ENCODE measurements around the gene MAGI1. TPM values are rescaled to one million over a fixed set of nuclear protein-coding genes. Genes with fewer than 3 reads are reported as not detected.

MAGI1 gene
- 10 to 100 TPM; 49.5 to 72.1 (median 67.6) TPM for total RNA-seq

DNA sequence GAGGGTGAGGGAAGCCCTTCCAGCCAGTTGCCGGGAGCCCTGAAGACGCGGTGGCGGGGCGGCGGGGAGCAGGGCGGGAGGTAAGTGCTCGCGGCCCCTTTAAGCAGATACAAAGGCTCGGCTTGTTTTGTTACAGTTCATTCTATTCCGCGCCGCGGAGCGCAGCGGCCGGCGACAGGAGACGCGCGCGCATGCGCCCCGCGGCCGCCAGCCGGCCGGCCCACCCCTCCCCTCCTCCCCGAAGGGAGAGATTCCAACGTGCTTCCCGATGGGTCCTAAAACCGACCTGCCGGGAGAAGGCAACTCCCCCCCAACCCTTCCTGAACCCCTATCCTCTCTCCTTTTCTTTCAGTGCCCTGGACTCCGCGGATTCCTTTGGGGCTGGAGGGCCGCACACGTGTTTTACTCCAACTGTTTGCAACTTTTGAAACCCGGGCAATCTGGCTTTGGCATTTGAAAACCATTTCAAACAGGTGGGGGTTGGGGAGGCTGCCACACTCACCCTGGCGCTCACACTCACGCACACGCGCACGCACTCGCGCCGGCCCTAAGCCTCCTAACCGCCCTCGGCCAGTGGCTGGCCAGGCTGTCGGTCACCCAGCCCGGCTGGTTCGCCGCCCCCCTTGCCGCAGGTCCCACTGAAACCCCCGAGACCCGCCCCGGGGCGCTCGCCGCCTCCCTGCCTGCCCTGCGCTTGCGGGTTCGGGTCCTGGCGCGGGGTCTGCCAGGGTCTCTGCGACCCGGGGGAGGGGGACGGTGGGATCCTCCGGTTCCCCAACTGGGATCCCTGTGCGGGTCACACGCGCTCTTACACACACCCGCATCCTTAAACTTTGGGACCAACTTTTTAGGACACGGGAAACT is at the start of gene MAGI1:
Gene MAGI1 (minus strand): TSS at position 193 of the 864 bp plus-strand sequence. CDS start 610 bp downstream, outside the sequence.
- Histone ChIP-seq H3K27me3 (no peaks in the 10 kb centered on the region), H3K4me1 (no peaks in the 10 kb centered on the region), H3K9me3 (no peaks in the 10 kb centered on the region), H3K36me3 (no peaks in the 10 kb centered on the region), H3K27ac (peak within 1 kb of the TSS; percentile 67 to 91 (median 83)), H3K4me3 (peak within 1 kb of the TSS; percentile 41 to 87 (median 62))
- DNase-seq: peak; percentile 17 to 91 (median 90)
- TF ChIP-seq, protein P1, sequence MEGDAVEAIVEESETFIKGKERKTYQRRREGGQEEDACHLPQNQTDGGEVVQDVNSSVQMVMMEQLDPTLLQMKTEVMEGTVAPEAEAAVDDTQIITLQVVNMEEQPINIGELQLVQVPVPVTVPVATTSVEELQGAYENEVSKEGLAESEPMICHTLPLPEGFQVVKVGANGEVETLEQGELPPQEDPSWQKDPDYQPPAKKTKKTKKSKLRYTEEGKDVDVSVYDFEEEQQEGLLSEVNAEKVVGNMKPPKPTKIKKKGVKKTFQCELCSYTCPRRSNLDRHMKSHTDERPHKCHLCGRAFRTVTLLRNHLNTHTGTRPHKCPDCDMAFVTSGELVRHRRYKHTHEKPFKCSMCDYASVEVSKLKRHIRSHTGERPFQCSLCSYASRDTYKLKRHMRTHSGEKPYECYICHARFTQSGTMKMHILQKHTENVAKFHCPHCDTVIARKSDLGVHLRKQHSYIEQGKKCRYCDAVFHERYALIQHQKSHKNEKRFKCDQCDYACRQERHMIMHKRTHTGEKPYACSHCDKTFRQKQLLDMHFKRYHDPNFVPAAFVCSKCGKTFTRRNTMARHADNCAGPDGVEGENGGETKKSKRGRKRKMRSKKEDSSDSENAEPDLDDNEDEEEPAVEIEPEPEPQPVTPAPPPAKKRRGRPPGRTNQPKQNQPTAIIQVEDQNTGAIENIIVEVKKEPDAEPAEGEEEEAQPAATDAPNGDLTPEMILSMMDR (IDR thresholded peaks at IDR 0.05): peak in 1 of 6 experiments; percentile 17
- peak; percentile 58 to 77 for TF ChIP-seq POLR2A (IDR thresholded peaks at IDR 0.05)

DNA sequence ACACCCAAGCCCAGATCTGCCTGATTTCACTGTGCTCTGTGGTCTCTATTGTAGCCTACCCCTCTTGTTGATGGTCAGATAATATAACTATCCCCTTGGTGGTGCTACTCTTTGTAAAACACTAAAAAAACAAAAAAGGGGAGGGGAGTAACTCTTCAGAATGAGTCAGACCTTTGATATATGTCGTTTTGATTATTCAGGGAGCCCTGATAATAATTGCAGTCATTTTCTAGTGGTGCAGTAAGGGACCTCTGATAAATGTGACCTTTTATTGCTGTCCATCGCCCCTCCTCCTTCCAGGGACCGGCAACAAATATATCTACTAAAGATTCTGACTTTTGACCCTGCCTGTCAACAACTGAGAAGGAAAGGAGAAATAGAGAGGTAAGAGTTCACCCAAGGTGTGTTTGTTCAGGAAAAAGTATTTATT is 45.1 kb upstream of the MAGI1 start:
- Histone ChIP-seq H3K27ac (peak overlapping the region in 1 of 4 donors; percentile 23), H3K4me1 (no peaks in the 10 kb centered on the region), H3K9me3 (no peaks in the 10 kb centered on the region), H3K36me3 (no peaks in the 10 kb centered on the region), H3K27me3 (no peaks in the 10 kb centered on the region), H3K4me3 (no peak overlapping the region)
- TF ChIP-seq POLR2A (IDR thresholded peaks at IDR 0.05): no peak
- TF ChIP-seq, protein P1 (IDR thresholded peaks at IDR 0.05): peak in 2 of 6 experiments; percentile 9
- DNase-seq: peak in 1 of 3 donors; percentile 51

DNA sequence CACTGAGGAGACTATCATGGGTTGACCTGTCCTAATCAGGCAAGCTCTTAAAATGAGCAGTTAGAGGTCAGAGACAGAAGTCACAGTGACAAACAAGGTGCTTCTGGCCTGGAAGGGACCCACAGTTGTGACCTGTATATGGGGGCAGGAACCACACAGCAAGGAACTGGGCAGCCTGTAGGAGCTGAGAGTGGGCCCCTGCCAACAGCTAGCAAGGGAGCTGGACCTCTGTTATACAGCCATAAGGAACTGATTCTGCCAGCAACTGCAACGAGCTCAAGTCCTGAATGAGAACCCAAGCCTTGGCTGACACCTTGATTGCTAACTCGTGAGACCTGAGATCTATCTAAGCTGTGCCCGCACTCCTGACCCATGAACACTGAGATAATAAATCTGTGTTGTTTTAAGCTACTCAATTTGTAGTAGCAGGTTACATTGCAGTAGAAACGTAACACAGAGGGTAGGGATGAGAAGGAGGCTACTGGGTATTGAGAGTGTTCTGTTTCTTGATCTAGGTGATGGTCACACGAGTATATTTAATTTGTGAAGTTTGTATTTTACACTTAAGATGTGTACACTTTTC is 44.5 kb upstream of the MAGI1 start:
- Histone ChIP-seq H3K9me3 (no peaks in the 10 kb centered on the region), H3K27me3 (no peaks in the 10 kb centered on the region), H3K36me3 (no peaks in the 10 kb centered on the region), H3K4me1 (no peaks in the 10 kb centered on the region), H3K4me3 (no peak overlapping the region), H3K27ac (peak overlapping the region in 1 of 4 donors; percentile 23)
- TF ChIP-seq POLR2A (IDR thresholded peaks at IDR 0.05): no peak
- TF ChIP-seq, protein P1 (IDR thresholded peaks at IDR 0.05): no peak
- no peak for DNase-seq

DNA sequence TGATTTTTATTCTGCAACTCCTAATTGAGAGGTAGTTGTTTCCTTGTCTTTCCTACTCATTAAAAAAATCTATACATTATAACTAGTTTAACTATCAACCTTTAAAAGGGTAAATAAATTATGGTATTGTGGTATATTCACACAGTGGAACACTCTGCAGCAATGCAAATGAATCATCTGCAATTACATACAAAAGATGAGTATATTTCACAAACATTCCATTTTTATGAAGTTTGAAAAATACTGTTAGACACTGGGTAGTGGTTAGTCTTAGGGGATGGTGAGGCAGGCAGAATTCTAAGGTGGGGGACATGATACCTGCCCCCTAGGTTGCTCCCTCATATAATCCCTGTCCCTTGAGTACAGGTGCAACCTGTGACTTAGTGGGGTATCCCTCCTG is 44.0 kb upstream of the MAGI1 start:
- no peaks in the 10 kb centered on the region for H3K36me3 ChIP-seq
- H3K27ac ChIP-seq: no peak overlapping the region
- no peak for DNase-seq
- no peaks in the 10 kb centered on the region for H3K27me3 ChIP-seq
- H3K4me1 ChIP-seq: no peaks in the 10 kb centered on the region
- TF ChIP-seq POLR2A (IDR thresholded peaks at IDR 0.05): no peak
- TF ChIP-seq, protein P1 (IDR thresholded peaks at IDR 0.05): no peak
- no peaks in the 10 kb centered on the region for H3K9me3 ChIP-seq
- no peak overlapping the region for H3K4me3 ChIP-seq

DNA sequence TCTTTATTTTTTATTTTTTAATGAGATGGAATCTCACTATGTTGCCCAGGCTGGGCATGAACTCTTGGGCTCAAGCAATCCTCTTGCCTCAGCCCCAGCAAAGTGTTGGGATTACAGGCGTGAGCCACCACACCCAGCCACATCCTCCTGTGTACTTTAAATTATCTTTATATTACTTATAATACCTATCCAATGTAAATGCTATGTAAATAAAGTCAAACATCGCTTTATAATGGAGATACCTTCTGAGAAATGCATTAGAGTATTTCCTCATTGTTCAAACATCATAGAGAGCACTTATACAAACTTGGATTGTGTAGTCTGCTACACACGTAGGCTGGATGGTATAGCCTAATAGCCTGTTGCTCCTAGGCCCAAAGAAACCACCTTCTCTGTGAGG is 41.4 kb upstream of the MAGI1 start:
- H3K36me3 ChIP-seq: no peaks in the 10 kb centered on the region
- H3K9me3 ChIP-seq: no peaks in the 10 kb centered on the region
- no peak for DNase-seq
- no peak overlapping the region for H3K4me3 ChIP-seq
- TF ChIP-seq, protein P1 (IDR thresholded peaks at IDR 0.05): no peak
- TF ChIP-seq POLR2A (IDR thresholded peaks at IDR 0.05): no peak
- H3K27ac ChIP-seq: no peak overlapping the region
- H3K27me3 ChIP-seq: no peaks in the 10 kb centered on the region
- H3K4me1 ChIP-seq: no peaks in the 10 kb centered on the region
